ENCODE results near the gene NDUFA12. TPM values are rescaled to one million over a fixed set of nuclear protein-coding genes. Genes with fewer than 3 reads are reported as not detected.

Gene NDUFA12
- total RNA-seq, 1 experiment from 2014 or later: 76.2 TPM

- DNase-seq (ENCODE audit: low spot score): peak; percentile 9
These were observed 22.9 kb downstream of the NDUFA12 start for GRCh38 chr12:94980577-94980976.

GRCh38 chr12:94979941-94980340, 23.6 kb downstream of the NDUFA12 start:
- no peak for DNase-seq (ENCODE audit: low spot score)

DNA sequence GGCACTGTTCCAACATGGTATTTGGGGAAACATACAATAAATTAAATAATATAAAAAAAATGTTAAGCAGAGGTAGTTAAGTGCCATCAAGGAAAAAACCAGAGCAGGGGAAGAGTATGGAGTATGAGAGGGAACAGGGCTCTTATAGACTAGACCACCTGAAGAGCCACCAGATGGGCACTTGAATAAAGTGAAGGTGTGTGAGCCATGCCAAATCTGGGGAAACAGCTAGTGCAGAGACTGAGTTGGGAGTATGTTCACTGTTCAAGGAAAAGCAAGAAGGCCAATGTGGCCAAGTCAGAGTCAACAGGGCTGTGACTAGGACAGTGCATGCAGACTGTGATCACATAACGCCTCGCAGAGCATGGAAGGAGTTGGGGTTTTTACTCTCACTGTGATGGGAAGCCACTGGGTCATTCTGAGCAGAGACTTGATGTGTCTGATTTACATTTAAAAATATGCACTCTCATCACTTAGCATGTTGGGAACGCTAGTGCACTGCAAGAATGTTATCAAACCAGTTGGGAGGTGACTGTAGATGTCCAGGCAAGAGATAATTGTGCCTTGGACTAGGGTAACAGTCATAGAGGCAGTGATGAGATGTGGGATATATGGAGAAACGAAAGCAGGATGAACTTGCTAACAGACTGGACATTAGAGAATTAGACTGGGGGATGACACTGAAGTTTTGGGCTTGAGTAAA, 25.6 kb downstream of the NDUFA12 start:
- no peak for DNase-seq (ENCODE audit: low spot score)

GRCh38 chr12:94973221-94973620, 30.3 kb downstream of the NDUFA12 start:
- no peak for DNase-seq (ENCODE audit: low spot score)

GRCh38 chr12:94972795-94973194, 30.7 kb downstream of the NDUFA12 start:
- no peak for DNase-seq (ENCODE audit: low spot score)

GRCh38 chr12:94971923-94972322, 31.6 kb downstream of the NDUFA12 start:
- no peak for DNase-seq (ENCODE audit: low spot score)

DNA sequence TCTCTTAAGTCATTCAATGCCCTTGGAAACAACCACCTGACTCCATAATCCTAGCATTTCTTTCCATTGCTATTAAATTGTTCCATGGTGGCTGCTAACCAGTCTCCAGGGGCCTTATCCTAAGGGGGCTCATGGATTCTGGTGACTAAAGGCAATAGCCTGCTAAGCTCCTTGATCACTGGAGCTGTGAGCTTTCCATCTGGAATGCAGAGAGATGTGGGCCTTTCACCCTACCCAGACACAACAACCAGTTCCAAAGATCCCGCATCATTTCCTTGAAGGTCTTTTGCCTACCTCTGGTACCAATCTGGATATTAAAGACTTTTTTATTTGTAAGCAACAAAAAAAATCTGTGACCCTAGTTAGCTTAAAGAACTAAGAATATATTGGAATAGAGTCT, 32.9 kb downstream of the NDUFA12 start:
- no peak for DNase-seq (ENCODE audit: low spot score)

GRCh38 chr12:94969424-94969823, 34.1 kb downstream of the NDUFA12 start:
- DNase-seq (ENCODE audit: low spot score): no peak

GRCh38 chr12:94965982-94966630, 37.4 kb downstream of the NDUFA12 start:
- no peak for DNase-seq (ENCODE audit: low spot score)

DNA sequence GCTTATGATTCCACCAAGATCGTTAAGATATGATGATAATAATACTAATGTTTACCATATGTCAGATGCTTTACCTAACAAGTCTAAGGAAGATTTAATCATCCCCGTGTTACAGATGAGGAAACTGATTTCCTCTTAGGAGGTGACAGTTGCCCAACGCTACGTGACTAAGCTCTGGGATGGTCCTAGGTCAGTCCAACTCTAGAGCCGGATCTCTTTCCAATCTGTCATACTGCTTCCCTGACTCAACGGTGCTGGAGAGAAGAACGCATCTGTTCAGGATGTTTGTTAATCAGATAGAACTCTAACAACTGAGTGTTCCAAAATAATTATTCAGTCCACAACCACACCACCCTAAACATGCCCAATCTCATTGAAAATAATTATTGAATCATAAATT, 39.8 kb downstream of the NDUFA12 start:
- no peak for DNase-seq (ENCODE audit: low spot score)

GRCh38 chr12:94962670-94963069, 40.8 kb downstream of the NDUFA12 start:
- DNase-seq (ENCODE audit: low spot score): no peak

- DNase-seq (ENCODE audit: low spot score): no peak
These were observed 41.6 kb downstream of the NDUFA12 start for GRCh38 chr12:94961911-94962310.

- DNase-seq (ENCODE audit: low spot score): no peak
These were observed 42.2 kb downstream of the NDUFA12 start for GRCh38 chr12:94961256-94961824.

DNA sequence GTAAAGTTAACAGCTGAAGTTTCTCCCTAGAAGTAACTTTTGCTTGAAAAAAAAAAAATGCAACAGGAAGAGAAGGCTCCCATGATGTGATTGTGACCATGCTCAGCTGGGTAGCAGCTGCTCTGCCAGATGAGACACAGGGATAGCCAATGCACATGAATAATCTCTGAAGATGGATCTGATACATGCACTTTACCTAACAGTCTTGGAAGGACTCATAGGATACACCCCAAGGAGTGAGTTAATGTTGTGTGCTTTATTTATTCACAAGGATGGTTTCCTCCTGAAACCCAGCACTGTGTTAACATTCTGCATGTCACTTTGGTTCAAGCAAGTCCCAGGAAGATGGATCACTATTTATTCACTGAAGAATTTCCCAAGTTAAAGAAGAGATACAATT, 46.5 kb downstream of the NDUFA12 start:
- DNase-seq (ENCODE audit: low spot score): no peak

DNA sequence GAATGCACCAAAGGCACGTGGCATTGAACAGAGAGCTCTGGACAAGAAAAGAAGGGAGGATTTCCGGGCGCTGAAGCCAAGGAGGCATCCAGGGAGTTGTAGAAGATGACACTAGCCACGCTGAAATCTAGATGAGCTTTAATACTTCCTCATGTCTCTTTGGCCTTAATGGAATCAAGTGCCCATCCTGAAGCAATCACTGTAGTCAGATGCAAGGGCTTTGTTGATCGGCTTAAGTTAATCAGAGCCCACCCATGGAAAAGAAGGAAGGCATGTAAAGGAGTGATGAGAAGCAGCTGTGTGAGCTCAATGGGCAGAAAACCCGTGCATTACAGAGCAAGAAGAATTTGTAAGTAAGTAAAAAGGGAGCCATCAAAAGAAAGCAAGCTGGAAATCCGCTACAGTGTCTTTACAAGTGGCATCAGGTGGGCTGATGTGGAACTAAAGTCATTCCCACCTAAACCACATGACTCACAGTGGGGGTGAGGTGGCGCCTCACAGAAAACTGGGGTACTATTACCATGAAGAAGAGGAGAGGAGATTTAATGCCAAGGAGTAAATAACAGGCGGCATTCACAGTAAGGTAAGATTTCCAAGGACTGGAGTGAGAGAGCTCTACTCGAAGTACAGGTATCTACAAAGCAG, 48.4 kb downstream of the NDUFA12 start:
- no peak for DNase-seq (ENCODE audit: low spot score)

GRCh38 chr12:94954029-94954685, 49.3 kb downstream of the NDUFA12 start:
- peak; percentile 83 for DNase-seq (ENCODE audit: low spot score)

DNA sequence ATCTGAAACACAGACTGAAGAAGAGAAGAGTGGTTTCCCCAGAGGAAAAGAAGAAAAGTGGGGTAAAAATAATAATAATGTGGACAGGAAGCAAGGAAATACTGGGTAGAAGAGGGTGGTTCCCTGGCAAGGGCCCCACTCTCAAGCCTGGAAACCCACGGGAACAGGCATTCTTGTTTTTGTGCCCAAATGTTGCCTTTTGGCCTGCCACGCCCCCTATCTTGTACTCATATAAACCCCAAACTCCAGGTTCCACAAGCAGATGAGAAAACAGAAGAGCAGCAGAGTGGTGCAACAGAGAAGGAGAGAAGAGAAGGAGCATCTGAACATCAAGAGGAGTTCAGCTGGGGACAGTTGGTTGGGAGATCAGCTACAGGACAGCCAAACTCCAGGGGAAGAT, 51.2 kb downstream of the NDUFA12 start:
- no peak for DNase-seq (ENCODE audit: low spot score)

- no peak for DNase-seq (ENCODE audit: low spot score)
These were observed 52.2 kb downstream of the NDUFA12 start for GRCh38 chr12:94951071-94951934.

DNA sequence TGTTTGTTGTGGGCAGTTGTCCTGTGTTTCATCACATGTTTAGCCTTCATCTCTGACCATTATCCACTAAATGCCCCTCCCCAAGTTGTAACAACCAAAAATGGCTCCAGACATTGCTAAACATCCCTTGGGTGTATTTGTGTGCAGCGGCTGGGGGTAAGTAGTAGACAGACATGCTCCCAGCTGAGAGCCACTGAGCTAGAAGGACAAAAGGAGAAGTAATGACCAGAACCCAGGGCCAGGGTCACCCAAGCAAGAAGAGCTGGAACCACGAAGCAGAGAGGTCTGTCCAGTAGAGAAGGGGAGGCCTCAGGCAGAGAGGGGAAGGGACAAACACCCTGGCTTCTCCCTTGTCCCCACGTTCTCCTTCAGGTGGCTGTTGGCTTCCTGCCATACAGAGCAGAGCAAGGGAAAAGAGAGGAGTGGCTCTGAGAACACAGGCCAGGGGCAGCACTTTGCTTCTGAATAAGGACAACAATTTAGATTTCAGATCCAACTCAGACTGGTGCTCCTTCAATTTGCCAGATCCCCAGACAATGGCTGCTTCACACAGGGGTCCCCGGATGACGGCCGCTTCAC, 55.2 kb downstream of the NDUFA12 start:
- no peak for DNase-seq (ENCODE audit: low spot score)

DNA sequence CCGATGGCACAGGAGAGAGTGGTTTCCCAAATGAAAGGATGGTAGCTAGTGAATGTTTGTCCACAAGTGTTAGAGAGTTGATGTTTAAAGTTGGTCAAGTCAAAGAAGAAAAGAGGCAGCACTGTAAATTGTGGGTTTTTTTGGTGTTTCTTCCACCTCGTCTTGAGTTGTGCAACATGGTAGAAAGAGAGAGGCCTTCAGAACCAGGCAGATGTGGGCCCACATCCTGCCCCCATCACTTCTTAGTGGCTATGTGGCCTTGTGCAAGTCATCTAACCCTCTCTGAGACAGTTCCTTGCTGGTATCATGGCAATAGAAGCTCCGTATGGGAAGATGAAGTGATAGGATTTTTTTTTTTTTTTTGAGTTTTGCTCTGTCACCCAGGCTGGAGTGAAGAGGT, 60.8 kb downstream of the NDUFA12 start:
- no peak for DNase-seq (ENCODE audit: low spot score)

GRCh38 chr12:94941440-94941862, 62.0 kb downstream of the NDUFA12 start:
- no peak for DNase-seq (ENCODE audit: low spot score)

All from HT-29 (cell line).